Esophagus squamous epithelium (tissue), 4 donors: ENCODE data around the gene AK8.

Source experiments
- CTCF ChIP-seq, 6 experiments: fragments of 450-650 bp in 4 of 6; fragments of 200-600 bp in 2 of 6; sonication (generic) in 2 of 6; IDR thresholded peaks; one replicate each; pipeline ENCODE4 v1.5.1; 2016 to 2019; ENCODE audit warnings: antibody characterized with exemption in 6 of 6, mild to moderate bottlenecking in 4 of 6, moderate library complexity in 4 of 6
- POLR2A ChIP-seq, 4 donors: fragments of 450-650 bp; IDR thresholded peaks; one replicate each; pipeline ENCODE4 v1.6.1; 2017; ENCODE audit warnings: antibody characterized with exemption in 4 of 4, mild to moderate bottlenecking in 4 of 4, moderate library complexity in 3 of 4

GRCh38 chr9:132885720-132886333 is 7.7 kb upstream of the AK8 start:
- TF ChIP-seq CTCF (IDR thresholded peaks at IDR 0.05) (no peak), POLR2A (IDR thresholded peaks at IDR 0.05) (no peak)
